Measurements from ENCODE around the gene C17orf67. TPM values are rescaled to one million over a fixed set of nuclear protein-coding genes. Genes with fewer than 3 reads are reported as not detected.

The C17orf67 gene
- total and polyA plus RNA-seq, 2 of the 13 experiments (the other 11 are each of a cell fraction or from before 2014, with no cell fraction given) = 0.41 to 0.86 TPM

- TF ChIP-seq ZBTB43 (CRISPR knock-in tag; conservative IDR thresholded peaks at IDR 0.05) (no peak), RFX5 (IDR thresholded peaks at IDR 0.05; ENCODE audit: low read depth, low read length) (no peak), GABPA (IDR thresholded peaks at IDR 0.05; ENCODE audit: low read depth, low read length) (no peak), GABPA (CRISPR knock-in tag; IDR thresholded peaks at IDR 0.05; ENCODE audit: low read depth) (peak; percentile 59), ZBTB39 (CRISPR knock-in tag; IDR thresholded peaks at IDR 0.05) (no peak), ZSCAN12 (CRISPR knock-in tag; IDR thresholded peaks at IDR 0.05) (no peak), ZNF614 (CRISPR knock-in tag; IDR thresholded peaks at IDR 0.05; ENCODE audit: borderline replicate concordance) (no peak), ZGPAT (CRISPR knock-in tag; IDR thresholded peaks at IDR 0.05) (0 out of 2 replicates have a peak, but pooled peaks have one; percentile 30), ZNF407 (CRISPR knock-in tag; IDR thresholded peaks at IDR 0.05; ENCODE audit: not compliant biosample characterization) (no peak), ZNF333 (CRISPR knock-in tag; IDR thresholded peaks at IDR 0.05; ENCODE audit: borderline replicate concordance) (no peak), PITX1 (CRISPR knock-in tag; IDR thresholded peaks at IDR 0.05) (no peak), SIX4 (CRISPR knock-in tag; IDR thresholded peaks at IDR 0.05) (0 out of 2 replicates have a peak, but pooled peaks have one; percentile 24), POGZ (CRISPR knock-in tag; IDR thresholded peaks at IDR 0.05) (no peak), ZBTB2 (CRISPR knock-in tag; IDR thresholded peaks at IDR 0.05; ENCODE audit: low read depth) (no peak), ZNF382 (CRISPR knock-in tag; IDR thresholded peaks at IDR 0.05; ENCODE audit: borderline replicate concordance) (no peak)
These were observed 46.7 kb downstream of the C17orf67 start (continued) for GRCh38 chr17:56786989-56787482.
